HL-60 (cell line): ENCODE data around the gene EBF3.

Source experiments
- DNase-seq, 2 experiments: peaks; one replicate each; pipeline ENCODE4 v3.0.0-alpha.2; 2010 to 2020; ENCODE audit warnings: low read depth in 1 of 2, low spot score in 1 of 2
- H3K27ac ChIP-seq: fragments of 250-450 bp; sonication (Bioruptor Pico); replicated peaks from 2 replicates; pipeline ENCODE4 v1.5.1; 2020; ENCODE audit warnings: mild to moderate bottlenecking, moderate library complexity
- H3K27me3 ChIP-seq: fragments of 250-450 bp; sonication (Bioruptor Pico); 2 replicates; pipeline ENCODE4 v1.5.1; 2021; ENCODE audit warnings: mild to moderate bottlenecking, moderate library complexity; ENCODE audit not compliant: insufficient read depth, poor library complexity, severe bottlenecking
- H3K4me3 ChIP-seq: replicated peaks from 2 replicates; pipeline ENCODE4 v1.5.1; 2011; ENCODE audit warnings: mild to moderate bottlenecking, control low read depth, low read length; ENCODE audit not compliant: insufficient read depth
- CTCF ChIP-seq: IDR thresholded peaks from one replicate; pipeline ENCODE4 v1.5.1; 2011; ENCODE audit warnings: low read length, control low read depth, inconsistent platforms; ENCODE audit not compliant: insufficient read depth
- GABPA ChIP-seq: IDR thresholded peaks from 2 replicates; pipeline ENCODE4 v1.6.1; 2012; ENCODE audit warnings: low read depth
- POLR2AphosphoS5 ChIP-seq: IDR thresholded peaks from 2 replicates; pipeline ENCODE4 v1.6.1; 2012; ENCODE audit warnings: low read depth
- REST ChIP-seq: IDR thresholded peaks from 2 replicates; pipeline ENCODE4 v1.6.1; 2012; ENCODE audit warnings: low read depth; ENCODE audit not compliant: insufficient replicate concordance
- SPI1 ChIP-seq: IDR thresholded peaks from 2 replicates; pipeline ENCODE4 v1.6.1; 2012; ENCODE audit warnings: low read depth, mild to moderate bottlenecking, borderline replicate concordance

Gene EBF3

GRCh38 chr10:129816656-129817045 lies 147.4 kb downstream of the EBF3 start:
- Histone ChIP-seq H3K27ac (no peak overlapping the region), H3K4me3 (no peak overlapping the region), H3K27me3 (no peaks in the 10 kb centered on the region)
- no peak for DNase-seq
- TF ChIP-seq REST (no peak), SPI1 (no peak), POLR2AphosphoS5 (no peak), CTCF (no peak), GABPA (no peak)

DNA sequence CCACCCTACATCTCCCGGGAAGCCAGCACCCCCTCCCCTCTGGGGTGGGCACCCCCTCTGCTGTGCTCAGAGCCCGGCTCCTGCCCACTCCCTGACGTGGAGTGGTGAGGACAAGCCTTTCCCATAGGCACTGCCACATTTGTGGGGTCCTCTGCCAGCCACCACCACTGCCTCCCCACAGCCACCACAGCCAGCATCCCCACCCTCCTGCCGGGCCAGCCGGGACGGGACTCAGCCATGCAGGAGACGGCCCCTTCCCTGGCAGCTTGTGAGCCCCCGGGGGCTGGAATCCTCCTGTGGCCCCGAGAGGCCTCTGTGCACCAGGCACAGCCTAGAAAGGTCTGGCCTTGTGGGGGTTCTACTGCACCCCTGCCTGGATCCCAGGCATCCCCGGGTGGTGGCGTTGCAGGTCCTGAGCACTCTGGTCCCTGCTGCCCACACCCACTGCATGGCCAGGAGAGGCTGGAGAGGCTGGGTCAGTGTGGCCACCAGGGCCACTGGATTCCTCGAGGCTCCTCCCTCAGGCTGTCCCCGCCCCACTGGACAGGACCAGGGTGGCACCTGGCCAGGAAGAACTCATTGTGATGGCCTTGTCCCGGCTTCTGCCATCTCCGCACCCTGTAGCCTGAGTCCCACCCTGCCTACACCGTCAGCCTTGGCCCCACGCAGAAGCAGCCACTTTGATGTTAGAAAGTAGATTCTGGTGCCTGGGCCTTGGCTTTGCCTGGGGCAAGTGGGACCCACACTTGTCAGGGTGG lies 148.0 kb downstream of the EBF3 start:
- DNase-seq, result no peak
- no peak for TF ChIP-seq CTCF
- no peak for TF ChIP-seq POLR2AphosphoS5
- TF ChIP-seq GABPA, result no peak
- TF ChIP-seq REST, result no peak
- no peak for TF ChIP-seq SPI1
- no peaks in the 10 kb centered on the region for H3K27me3 ChIP-seq
- no peak overlapping the region for H3K27ac ChIP-seq
- no peak overlapping the region for H3K4me3 ChIP-seq

DNA sequence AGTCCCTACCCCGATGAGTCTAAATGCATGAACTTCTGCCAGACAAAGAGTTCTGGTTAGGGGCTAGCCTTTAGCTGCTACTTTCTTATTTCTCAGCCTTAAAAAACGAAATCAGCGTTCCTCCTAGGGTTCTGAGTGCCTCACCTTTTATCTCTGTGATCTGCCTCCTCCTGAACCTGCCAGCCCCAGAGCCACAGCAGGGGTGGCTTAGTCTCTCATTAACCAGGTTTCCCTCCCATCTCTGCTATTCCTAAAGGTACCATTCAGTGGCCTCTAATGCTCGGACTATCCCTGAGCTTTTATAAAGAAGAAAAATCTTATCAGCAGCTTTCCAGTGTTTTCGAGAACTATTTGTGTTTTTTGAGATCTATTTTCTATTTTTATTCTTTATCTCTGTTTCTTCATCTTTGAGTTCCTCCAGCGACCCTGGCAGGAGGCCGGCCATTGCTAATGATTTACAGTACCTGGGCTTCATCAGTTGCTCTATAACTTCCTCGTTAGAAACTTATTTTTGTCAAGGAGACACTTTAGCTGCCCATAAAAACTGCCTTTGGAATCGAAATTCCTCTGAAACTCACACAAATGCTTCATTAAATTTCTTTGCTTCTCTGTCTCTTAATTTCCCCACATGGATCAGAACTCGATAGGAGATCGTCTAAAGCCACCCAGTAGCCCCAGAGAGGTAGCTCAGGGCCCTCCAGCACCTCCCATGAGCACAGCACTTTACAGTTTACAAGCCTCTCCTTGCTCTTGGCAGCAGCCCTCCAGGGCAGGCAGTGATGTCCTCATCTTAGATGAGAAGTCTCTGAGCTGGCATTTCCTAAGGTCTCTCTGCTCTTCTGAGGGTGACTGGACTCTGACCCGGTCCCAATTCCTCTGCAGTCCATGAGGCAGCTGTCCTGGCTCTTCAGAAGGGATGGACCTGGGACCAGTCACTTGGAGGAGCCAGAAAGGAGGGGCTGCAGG lies 149.1 kb downstream of the EBF3 start:
- Histone ChIP-seq H3K27ac (no peak overlapping the region), H3K4me3 (no peak overlapping the region), H3K27me3 (no peaks in the 10 kb centered on the region)
- TF ChIP-seq REST (no peak), GABPA (no peak), POLR2AphosphoS5 (no peak)
- DNase-seq, result no peak
